Astrocyte (in vitro differentiated cells and primary cell): ENCODE results near the gene COL5A1.

Source experiments
- CTCF ChIP-seq: IDR thresholded peaks from 2 replicates; pipeline ENCODE4 v1.5.1; 2011; ENCODE audit warnings: low read depth, mild to moderate bottlenecking, inconsistent platforms, low read length, moderate library complexity; ENCODE audit not compliant: insufficient read depth
- EZH2 ChIP-seq: IDR thresholded peaks from 2 replicates; pipeline ENCODE4 v1.6.1; 2012; ENCODE audit warnings: mild to moderate bottlenecking, low read length, inconsistent platforms; ENCODE audit not compliant: insufficient read depth

- no peak for TF ChIP-seq CTCF
- no peak for TF ChIP-seq EZH2
These were observed 28.5 kb downstream of the COL5A1 start for GRCh38 chr9:134670042-134670525.
